Gastroesophageal sphincter (tissue), 3 donors: ENCODE measurements around the gene VMP1.

Source experiments
- CTCF ChIP-seq, 4 experiments: fragments of 200-600 bp in 2 of 4; fragments of 450-650 bp in 2 of 4; sonication (generic) in 1 of 4; IDR thresholded peaks; one replicate each; pipeline ENCODE4 v1.5.1; 2017 to 2019; ENCODE audit warnings: antibody characterized with exemption in 4 of 4, mild to moderate bottlenecking in 2 of 4, moderate library complexity in 2 of 4
- EP300 ChIP-seq: sonication (generic); formaldehyde crosslinking; IDR thresholded peaks from one replicate; pipeline ENCODE4 v1.6.1; 2017; ENCODE audit warnings: antibody characterized with exemption, mild to moderate bottlenecking
- POLR2A ChIP-seq, 2 donors: fragments of 450-650 bp; IDR thresholded peaks; one replicate each; pipeline ENCODE4 v1.6.1; 2017; ENCODE audit warnings: antibody characterized with exemption in 2 of 2, mild to moderate bottlenecking in 2 of 2, moderate library complexity in 1 of 2

GRCh38 chr17:59702304-59702703, 5.2 kb upstream of the VMP1 start:
- TF ChIP-seq CTCF (IDR thresholded peaks at IDR 0.05) (no peak), EP300 (no peak), POLR2A (IDR thresholded peaks at IDR 0.05) (no peak)
